ENCODE measurements around the gene IFI44.

Gene IFI44

DNA sequence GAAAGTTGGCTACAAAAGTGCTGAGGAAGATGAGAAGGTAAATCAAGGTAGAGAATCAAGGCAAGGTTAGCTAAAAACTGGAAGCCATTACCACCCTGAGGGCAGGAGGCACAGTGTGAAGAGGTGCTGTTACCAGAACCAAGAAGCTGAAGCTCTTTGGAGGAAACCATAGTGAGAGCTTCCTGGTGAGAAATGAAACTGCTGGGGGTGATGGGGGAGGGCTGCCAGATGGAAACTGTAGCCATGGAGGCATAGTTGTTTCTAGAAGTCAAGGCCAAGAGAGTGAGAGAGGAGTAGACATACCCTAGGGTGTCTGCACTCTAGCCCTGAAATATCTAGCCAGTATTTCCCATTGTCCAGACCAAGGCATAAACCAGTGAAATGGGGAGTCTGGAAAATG lies 28.7 kb downstream of the IFI44 start:
- TF ChIP-seq, protein P1, sequence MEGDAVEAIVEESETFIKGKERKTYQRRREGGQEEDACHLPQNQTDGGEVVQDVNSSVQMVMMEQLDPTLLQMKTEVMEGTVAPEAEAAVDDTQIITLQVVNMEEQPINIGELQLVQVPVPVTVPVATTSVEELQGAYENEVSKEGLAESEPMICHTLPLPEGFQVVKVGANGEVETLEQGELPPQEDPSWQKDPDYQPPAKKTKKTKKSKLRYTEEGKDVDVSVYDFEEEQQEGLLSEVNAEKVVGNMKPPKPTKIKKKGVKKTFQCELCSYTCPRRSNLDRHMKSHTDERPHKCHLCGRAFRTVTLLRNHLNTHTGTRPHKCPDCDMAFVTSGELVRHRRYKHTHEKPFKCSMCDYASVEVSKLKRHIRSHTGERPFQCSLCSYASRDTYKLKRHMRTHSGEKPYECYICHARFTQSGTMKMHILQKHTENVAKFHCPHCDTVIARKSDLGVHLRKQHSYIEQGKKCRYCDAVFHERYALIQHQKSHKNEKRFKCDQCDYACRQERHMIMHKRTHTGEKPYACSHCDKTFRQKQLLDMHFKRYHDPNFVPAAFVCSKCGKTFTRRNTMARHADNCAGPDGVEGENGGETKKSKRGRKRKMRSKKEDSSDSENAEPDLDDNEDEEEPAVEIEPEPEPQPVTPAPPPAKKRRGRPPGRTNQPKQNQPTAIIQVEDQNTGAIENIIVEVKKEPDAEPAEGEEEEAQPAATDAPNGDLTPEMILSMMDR (IDR thresholded peaks at IDR 0.05; ENCODE audit: insufficient read depth, missing control alignments) = no peak
- DNase-seq (ENCODE audit: insufficient read length, low spot score) (no peak), FAIRE-seq (no peak)

DNA sequence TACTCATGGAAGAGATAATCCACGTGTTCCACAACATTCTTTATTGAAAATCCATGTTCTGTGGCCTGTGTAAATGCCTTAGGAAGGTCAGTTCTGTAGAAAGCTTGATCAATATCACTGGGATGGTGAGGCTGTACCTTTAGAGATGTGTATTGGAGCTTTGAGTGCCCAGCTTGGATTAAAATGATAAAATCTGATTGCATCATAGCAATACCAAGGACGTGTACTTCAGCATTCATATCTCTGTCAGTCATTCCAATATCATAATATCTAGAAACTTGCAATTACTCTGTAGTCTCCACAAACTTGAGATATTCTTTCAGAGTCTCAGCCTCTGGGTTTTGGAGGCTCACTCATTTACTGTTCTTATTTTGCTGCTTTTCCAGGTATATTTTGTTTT lies 31.6 kb downstream of the IFI44 start:
- no peak for FAIRE-seq

DNA sequence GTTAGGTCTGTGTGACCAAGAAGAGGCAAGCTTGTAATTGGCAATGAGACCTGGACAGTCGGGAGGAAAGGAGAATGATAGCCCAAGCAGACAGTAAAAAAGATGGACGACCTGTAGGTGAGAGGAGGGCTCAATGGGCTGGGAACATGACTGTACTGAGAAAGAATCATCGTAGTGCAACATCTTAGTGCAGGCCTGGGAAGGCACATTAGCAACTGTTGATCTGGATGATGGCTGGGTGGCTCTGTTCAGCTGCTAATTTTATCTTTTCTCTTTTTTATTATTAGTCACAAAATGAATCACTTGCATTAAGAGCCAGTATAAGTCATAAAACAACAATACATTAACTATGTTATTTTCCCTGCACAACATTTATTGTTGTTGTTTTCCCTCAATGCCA lies 32.9 kb downstream of the IFI44 start:
- FAIRE-seq (no peak), DNase-seq (ENCODE audit: insufficient read length, low spot score) (no peak)
- TF ChIP-seq, protein P1 (IDR thresholded peaks at IDR 0.05; ENCODE audit: insufficient read depth, missing control alignments) = no peak

More for the DNA sequence above, 31.6 kb downstream of the IFI44 start:
- no peak for DNase-seq (ENCODE audit: insufficient read length, low spot score)
- TF ChIP-seq, protein P1 (IDR thresholded peaks at IDR 0.05; ENCODE audit: insufficient read depth, missing control alignments) = no peak

DNA sequence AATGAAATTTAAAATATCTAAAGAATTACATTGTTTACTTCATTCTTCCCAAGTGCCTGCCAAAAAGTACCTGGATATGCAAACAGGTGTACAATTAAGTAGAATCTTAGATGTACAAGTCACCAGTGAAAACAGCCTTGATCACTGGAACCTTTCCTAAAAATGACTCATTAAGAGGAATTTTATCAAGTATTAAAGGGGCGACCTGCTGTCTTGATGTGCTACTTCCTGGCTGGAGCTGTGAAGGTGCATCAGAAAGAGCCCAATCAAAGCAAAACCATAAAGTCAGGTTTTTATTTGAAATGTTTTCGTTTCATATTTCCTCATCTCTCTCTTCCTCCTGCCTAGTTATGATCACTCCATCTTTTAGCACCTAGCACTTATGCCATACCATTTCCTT lies 33.4 kb downstream of the IFI44 start:
- no peak for FAIRE-seq
- DNase-seq (ENCODE audit: insufficient read length, low spot score) = no peak
- TF ChIP-seq, protein P1 (IDR thresholded peaks at IDR 0.05; ENCODE audit: insufficient read depth, missing control alignments) = no peak

DNA sequence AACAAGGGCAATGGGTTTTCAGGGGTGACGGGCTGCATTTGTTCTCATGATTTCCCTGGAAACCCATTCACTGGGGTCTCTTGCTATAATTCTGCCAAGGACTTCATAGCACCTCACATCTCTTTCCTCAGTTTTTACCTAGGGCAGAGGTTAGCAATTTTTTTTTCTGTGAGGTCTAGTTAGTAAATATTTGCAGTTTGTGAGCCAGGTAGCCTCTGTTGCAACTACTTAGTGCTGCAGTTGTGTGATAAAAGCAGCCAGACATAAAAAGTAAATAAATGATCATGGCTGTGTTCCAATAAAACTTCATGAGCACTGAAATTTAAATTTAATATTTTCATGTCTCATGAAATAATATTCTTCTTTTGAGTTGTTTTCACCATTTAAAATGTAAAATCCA lies 37.7 kb downstream of the IFI44 start:
- FAIRE-seq (no peak), DNase-seq (ENCODE audit: insufficient read length, low spot score) (no peak)
- TF ChIP-seq, protein P1 (IDR thresholded peaks at IDR 0.05; ENCODE audit: insufficient read depth, missing control alignments) = no peak

DNA sequence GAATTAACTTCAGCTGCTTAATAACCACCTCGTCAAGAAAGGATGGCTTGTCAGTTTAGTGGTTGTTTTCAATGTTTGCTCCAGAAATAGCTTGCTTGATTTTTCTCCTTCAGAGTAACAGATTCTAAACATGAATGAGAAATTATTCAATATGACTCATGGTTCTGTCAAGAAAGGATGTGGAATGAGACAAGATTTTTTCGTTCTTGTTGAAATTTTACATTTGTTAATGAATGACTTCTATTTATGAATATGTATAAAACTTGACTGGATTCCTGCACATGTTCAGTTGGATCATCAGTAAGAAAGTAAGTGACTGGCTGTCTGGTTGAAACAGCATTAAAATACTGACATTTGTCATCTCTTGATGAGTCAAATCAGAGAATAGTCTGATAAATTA lies 38.3 kb downstream of the IFI44 start:
- TF ChIP-seq, protein P1 (IDR thresholded peaks at IDR 0.05; ENCODE audit: insufficient read depth, missing control alignments) = no peak
- DNase-seq (ENCODE audit: insufficient read length, low spot score) (no peak), FAIRE-seq (no peak)

DNA sequence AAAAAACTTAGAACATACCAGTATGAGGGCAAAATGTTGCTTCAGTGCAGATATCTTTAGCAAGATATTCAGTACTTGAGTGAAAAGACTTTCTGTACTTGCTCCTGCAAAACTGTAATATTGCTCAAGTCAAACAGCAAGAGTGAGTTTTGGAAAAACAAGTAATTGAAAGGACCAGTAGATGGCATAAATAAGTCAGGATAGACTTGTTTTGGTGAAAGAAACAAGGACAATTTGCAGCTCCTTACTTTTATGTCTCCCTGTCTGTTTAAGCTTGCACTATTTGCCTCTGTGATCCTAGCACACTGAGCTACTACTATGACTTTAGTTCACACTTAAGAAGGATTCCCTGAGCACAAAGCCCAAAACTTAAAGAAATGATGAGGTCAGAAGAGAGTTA lies 39.1 kb downstream of the IFI44 start:
- DNase-seq (ENCODE audit: insufficient read length, low spot score) = no peak
- no peak for FAIRE-seq
- TF ChIP-seq, protein P1 (IDR thresholded peaks at IDR 0.05; ENCODE audit: insufficient read depth, missing control alignments) = peak; percentile 25

Data from D721Med (cell line).